Measurements from ENCODE around the gene BMP2K.

DNA sequence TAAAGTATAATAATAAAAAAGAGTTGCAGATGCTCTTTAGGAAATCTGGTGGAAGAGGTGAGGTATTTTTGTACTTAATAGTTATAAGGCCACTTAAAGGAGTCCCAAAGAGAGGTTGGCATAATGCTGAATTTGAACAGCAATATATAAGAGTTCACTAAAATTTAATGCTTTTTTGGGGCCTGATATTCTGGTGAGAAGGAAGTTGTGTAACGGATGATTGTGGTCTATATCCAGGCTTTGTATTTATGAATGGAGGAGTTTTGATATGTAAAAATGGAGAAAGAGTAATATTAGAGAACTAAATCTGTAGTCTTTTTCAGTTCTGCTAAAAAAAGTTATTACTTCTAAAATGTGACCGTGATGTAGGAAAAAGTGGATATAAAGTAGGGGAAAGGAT, 20.4 kb downstream of the BMP2K start:
- no peak for TF ChIP-seq CTCF (optimal IDR thresholded peaks at IDR 0.05 in 1 of 3, IDR thresholded peaks at IDR 0.05 in 1 of 3, conservative IDR thresholded peaks at IDR 0.05 in 1 of 3; ENCODE audit: extremely low read depth in 1 of 3, insufficient read depth in 2 of 3, low read length in 3 of 3)
- TF ChIP-seq EZH2 (IDR thresholded peaks at IDR 0.05; ENCODE audit: low read length) = no peak
